Measurements from ENCODE around the gene CDX1.

CDX1 gene

GRCh38 chr5:150146862-150147601 is 19.5 kb upstream of the CDX1 start:
- peak; percentile 71 for DNase-seq

GRCh38 chr5:150147670-150148069 is 18.9 kb upstream of the CDX1 start:
- DNase-seq, result peak; percentile 19

- DNase-seq, result peak; percentile 20
These were observed 18.3 kb upstream of the CDX1 start for GRCh38 chr5:150148117-150148927.

DNA sequence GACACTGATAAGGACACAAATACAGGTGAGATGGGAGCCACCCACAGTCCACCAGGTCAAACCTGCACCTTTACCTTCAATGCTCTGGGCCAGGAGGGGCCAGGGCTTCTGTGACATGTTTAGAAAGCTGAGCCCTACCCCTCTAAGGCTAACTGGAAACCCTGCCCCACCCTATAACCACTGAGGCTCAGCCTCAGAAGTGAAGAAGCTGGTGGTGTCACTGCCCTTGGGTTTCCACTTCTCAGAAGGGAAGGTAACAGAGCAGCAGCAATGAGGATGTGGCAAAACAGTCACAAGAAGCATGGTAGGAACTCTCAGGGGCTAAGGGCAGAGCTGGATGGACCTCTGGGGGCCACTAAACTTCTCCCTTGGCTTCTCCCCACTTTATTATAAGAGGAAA is 17.0 kb upstream of the CDX1 start:
- no peak for DNase-seq

DNA sequence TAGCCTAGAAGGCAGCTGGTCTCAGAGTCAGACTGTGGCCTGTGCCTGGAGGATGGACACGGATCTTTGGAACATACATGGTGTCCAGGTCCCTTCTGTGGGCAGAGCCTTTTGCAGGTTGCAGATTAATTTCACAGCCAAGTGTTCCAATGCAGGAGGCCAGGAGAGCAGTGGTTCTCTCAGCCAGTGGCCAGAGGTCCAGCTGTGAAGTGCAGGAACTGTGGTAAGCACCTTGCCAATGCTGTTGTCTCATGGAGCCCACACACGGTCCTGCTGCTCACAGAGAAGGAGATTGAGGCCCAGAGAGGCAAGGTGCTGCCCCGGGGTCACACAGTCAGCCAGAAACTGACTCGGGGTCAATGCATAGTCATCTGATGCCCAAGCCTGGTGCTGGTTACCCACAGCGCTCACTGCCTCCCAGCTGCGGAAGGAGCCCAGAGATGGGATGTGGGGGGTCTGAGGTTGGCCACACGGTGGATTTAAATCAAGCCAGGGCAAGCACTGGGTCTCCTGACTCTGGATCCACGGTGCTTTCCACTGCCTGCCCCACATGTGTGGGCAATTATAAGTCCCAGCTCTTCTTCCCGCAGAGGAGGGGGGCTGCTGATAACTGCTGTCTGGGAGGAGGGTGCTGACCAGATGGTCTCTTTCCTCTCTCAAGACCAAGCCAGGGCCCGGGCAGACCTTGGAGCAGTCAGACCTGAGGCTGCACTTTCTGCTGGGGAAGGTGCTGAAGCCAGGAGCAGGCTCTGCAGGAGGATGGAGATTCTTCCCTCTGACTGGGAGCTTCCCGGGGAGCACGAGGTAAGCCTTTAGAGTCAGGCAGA is 13.7 kb upstream of the CDX1 start:
- no peak for DNase-seq

- no peak for DNase-seq
These were observed 13.1 kb upstream of the CDX1 start for GRCh38 chr5:150153483-150153882.

DNA sequence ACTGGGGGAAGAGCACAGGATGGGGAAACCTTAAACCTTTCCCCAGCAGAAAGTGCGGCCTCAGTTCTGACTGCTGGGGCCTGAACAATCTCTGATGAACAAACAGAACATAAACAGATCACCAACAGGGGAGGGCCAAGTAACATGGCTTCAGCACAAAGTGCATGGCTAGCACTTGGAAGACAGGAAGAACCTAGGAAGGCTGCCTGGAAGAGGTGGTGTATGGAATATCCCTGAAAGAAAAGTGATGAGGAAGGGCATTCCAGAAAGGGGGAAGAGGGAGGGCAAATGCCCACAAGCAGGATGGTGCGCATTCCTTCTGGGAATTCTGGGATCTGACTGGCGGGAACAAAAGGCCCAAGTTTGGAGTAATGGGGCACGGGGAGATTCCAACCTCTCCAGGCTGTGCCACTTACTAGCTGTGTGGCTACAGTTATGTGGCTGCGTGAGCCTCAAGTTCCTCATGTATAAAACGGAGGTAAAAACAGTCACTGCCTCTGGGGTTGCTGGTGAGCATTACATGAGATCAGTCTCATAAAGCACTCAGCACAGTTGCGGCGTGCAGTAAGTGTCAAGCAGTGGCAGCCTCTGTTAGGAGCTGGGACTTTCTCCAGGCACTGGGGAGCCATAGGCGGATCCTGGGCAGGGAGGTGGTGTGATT is 12.5 kb upstream of the CDX1 start:
- DNase-seq, result no peak

GRCh38 chr5:150154618-150155128 is 11.9 kb upstream of the CDX1 start:
- DNase-seq, result no peak

- peak; percentile 96 for DNase-seq
These were observed 11.1 kb upstream of the CDX1 start, which contains the start of gene PDGFRB for GRCh38 chr5:150155258-150156026. TSS of gene PDGFRB (minus strand) at chr5:150155845. CDS start at chr5:150137047, 18,798 bp downstream.

DNA sequence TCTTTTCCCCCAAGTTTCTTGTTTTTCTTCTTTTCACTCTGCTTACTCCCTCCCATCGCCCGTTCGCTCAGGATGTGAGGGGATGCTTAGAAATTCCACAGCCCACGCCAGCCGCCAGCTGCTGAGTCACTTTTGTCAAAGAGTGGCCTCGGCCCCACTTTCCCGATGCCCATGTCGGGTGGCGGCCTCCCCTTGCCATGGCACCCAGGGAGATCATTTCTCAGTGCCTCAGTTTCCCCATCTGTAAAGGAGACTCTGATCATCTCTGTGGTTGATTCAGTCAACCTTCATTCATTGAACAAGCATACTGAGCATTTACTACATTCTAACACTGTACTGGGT is 10.6 kb upstream of the CDX1 start:
- no peak for DNase-seq

DNA sequence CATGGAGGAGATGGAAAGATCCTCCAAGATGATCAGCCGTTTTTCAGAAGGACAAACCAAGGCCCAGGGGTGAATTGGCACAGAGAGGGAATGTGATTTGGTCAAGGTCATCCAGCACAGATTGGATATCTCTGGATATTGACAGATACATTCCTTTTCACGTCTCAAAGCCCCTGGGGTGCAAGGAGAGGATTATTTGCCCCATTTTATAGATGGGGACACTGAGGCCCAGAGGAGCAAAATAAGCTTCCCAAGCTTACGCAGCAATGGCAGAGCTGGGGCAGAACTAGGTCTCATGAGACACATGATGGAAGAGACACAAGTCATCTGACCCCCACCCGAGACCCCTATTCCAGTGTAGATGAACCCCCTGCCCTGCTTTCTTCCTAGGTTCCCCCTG is 10.0 kb upstream of the CDX1 start:
- no peak for DNase-seq

DNA sequence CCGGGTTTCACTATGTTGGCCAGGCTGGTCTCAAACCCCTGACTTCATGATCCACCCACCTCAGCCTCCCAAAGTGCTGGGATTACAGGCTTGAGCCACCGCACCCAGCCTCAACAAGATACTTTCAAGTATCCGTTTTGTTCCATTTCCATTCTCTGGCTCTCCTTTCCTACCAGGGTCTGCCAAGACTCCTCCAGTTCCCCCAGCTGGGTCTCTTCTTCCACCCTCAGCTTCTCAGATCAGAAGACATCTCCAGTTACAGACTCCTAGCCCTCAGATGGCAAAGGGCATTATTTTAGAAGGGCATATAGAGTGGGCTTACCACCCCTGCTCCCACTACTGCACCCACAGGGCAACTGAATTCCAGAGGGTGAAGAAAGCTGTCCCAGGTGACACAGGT is 9.4 kb upstream of the CDX1 start:
- no peak for DNase-seq

- DNase-seq, result no peak
These were observed 8.2 kb upstream of the CDX1 start for GRCh38 chr5:150158170-150158949.

- DNase-seq, result no peak
These were observed 7.5 kb upstream of the CDX1 start for GRCh38 chr5:150159031-150159430.

GRCh38 chr5:150159741-150160179 is 6.8 kb upstream of the CDX1 start:
- peak; percentile 69 for DNase-seq

GRCh38 chr5:150160448-150161081 is 6.0 kb upstream of the CDX1 start:
- DNase-seq, result no peak

GRCh38 chr5:150161242-150162141 is 5.1 kb upstream of the CDX1 start:
- peak; percentile 87 for DNase-seq

GRCh38 chr5:150162142-150162513 is 4.5 kb upstream of the CDX1 start:
- no peak for DNase-seq

DNA sequence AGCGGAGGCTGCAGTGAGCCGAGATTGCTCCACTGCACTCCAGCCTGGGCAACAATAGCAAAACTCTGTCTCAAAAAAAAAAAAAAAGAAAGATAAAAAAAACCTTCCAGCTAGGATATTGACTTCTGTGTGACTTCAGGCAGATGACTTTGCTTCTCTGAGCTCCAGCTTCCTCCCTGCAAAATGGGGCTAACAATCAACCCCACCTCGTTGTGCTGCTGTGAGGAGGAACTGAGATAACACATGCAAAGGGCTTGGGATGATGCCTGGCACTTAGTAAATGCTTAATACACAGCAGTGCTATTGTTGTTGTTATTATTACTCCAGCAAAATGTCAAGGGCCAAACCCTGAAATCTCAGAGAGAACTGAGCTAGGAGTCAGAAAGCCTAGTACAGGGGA is 3.5 kb upstream of the CDX1 start:
- no peak for DNase-seq

Measured in femur (tissue), 1 donor.